Measurements from ENCODE around the gene BAHCC1.

DNA sequence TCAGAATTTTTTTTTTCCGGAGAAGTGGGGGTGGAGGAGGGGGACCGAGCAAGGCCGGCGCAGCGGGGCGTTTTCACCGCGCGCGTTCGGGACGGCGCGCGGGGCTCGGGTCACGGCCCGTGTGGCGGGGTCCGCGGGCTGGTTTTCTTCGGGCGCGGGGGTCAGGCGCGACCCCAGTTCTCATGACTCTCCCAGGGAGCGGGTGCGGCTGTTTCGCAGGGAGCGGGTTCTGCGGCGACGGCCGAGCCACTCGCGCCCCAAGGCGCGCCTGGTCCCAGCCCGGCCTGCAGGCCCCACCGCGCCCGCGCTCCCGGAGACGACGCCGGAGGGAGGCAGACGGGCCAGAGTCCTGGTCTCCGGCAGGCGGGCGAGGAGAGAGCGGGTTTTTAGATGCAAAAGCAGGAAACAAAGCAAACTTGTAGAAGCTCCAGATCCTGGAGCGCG, 1.0 kb downstream of the BAHCC1 start:
- TF ChIP-seq, protein P1, sequence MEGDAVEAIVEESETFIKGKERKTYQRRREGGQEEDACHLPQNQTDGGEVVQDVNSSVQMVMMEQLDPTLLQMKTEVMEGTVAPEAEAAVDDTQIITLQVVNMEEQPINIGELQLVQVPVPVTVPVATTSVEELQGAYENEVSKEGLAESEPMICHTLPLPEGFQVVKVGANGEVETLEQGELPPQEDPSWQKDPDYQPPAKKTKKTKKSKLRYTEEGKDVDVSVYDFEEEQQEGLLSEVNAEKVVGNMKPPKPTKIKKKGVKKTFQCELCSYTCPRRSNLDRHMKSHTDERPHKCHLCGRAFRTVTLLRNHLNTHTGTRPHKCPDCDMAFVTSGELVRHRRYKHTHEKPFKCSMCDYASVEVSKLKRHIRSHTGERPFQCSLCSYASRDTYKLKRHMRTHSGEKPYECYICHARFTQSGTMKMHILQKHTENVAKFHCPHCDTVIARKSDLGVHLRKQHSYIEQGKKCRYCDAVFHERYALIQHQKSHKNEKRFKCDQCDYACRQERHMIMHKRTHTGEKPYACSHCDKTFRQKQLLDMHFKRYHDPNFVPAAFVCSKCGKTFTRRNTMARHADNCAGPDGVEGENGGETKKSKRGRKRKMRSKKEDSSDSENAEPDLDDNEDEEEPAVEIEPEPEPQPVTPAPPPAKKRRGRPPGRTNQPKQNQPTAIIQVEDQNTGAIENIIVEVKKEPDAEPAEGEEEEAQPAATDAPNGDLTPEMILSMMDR (IDR thresholded peaks at IDR 0.05; ENCODE audit: extremely low read depth in 1 of 2, insufficient read depth in 1 of 2, low read depth in 1 of 2, low read length in 2 of 2), result no peak
- TF ChIP-seq EZH2 (IDR thresholded peaks at IDR 0.05; ENCODE audit: borderline replicate concordance, low read depth, low read length, severe bottlenecking), result no peak
- TF ChIP-seq, protein P2, sequence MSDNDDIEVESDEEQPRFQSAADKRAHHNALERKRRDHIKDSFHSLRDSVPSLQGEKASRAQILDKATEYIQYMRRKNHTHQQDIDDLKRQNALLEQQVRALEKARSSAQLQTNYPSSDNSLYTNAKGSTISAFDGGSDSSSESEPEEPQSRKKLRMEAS (IDR thresholded peaks at IDR 0.05; ENCODE audit: insufficient read depth, insufficient read length), result no peak

All from endothelial cell of umbilical vein (primary cell).